ENCODE measurements around the gene HIVEP3.

The HIVEP3 gene

GRCh38 chr1:41683681-41684500 is 234.8 kb downstream of the HIVEP3 start:
- no peak for DNase-seq (ENCODE audit: low spot score)

- no peak for DNase-seq (ENCODE audit: low spot score)
These were observed 235.7 kb downstream of the HIVEP3 start for GRCh38 chr1:41682845-41683625.

GRCh38 chr1:41682149-41682548 is 236.6 kb downstream of the HIVEP3 start:
- no peak for DNase-seq (ENCODE audit: low spot score)

- DNase-seq (ENCODE audit: low spot score): no peak
These were observed 237.2 kb downstream of the HIVEP3 start for GRCh38 chr1:41681331-41682098.

- DNase-seq (ENCODE audit: low spot score): no peak
These were observed 238.7 kb downstream of the HIVEP3 start for GRCh38 chr1:41679994-41680393.

- no peak for DNase-seq (ENCODE audit: low spot score)
These were observed 239.2 kb downstream of the HIVEP3 start for GRCh38 chr1:41679531-41679930.

- no peak for DNase-seq (ENCODE audit: low spot score)
These were observed 240.4 kb downstream of the HIVEP3 start for GRCh38 chr1:41678111-41678878.

GRCh38 chr1:41677620-41678019 is 241.1 kb downstream of the HIVEP3 start:
- DNase-seq (ENCODE audit: low spot score): no peak

GRCh38 chr1:41675401-41675800 is 243.3 kb downstream of the HIVEP3 start:
- no peak for DNase-seq (ENCODE audit: low spot score)

- DNase-seq (ENCODE audit: low spot score): no peak
These were observed 244.2 kb downstream of the HIVEP3 start for GRCh38 chr1:41674522-41674921.

GRCh38 chr1:41673806-41674205 is 244.9 kb downstream of the HIVEP3 start:
- no peak for DNase-seq (ENCODE audit: low spot score)

- no peak for DNase-seq (ENCODE audit: low spot score)
These were observed 245.3 kb downstream of the HIVEP3 start for GRCh38 chr1:41673378-41673777.

- no peak for DNase-seq (ENCODE audit: low spot score)
These were observed 245.9 kb downstream of the HIVEP3 start for GRCh38 chr1:41672641-41673361.

- no peak for DNase-seq (ENCODE audit: low spot score)
These were observed 246.5 kb downstream of the HIVEP3 start for GRCh38 chr1:41672173-41672572.

GRCh38 chr1:41671116-41671755 is 247.5 kb downstream of the HIVEP3 start:
- DNase-seq (ENCODE audit: low spot score): no peak

GRCh38 chr1:41670217-41670957 is 248.3 kb downstream of the HIVEP3 start:
- DNase-seq (ENCODE audit: low spot score): no peak

GRCh38 chr1:41668967-41669366 is 249.8 kb downstream of the HIVEP3 start:
- no peak for DNase-seq (ENCODE audit: low spot score)

- no peak for DNase-seq (ENCODE audit: low spot score)
These were observed 250.6 kb downstream of the HIVEP3 start for GRCh38 chr1:41668054-41668660.

GRCh38 chr1:41666981-41667631 is 251.6 kb downstream of the HIVEP3 start:
- no peak for DNase-seq (ENCODE audit: low spot score)

Data from globus pallidus (tissue), 1 donor.